ENCODE data around the gene VPS36. TPM values are rescaled to one million over a fixed set of nuclear protein-coding genes. Genes with fewer than 3 reads are reported as not detected.
A peak's percentile ranks its signal among the peaks of the same experiment; 100 is the strongest.

Gene VPS36
- total and polyA plus RNA-seq, 9 of the 15 experiments (the other 6 are each of a cell fraction or from before 2014, with no cell fraction given) = 8.4 to 30.6 (median 23.7) TPM

DNA sequence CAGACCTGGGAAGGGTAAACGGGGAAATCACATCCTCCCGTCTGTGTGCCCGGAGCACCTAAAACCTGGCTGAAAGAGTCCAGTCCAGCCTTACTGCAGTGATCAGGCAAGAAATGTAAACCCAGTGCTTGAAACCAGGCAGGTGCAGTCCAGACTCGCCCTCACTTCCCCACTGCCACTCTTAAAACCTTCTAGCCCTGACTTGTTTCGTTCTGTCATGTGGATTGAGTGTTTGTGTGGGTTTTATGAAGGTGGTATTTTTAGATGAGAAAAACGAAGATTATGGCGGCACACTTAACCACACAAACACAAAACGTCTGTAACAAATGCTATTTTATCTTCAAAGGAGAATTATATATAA, 4.0 kb upstream of the VPS36 start:
- no peaks in the 10 kb centered on the region; the same call in 1 of the 2 replicates for H3K9me3 ChIP-seq (replicated peaks; ENCODE audit: control insufficient read depth, insufficient read depth, low read depth, low read length)

DNA sequence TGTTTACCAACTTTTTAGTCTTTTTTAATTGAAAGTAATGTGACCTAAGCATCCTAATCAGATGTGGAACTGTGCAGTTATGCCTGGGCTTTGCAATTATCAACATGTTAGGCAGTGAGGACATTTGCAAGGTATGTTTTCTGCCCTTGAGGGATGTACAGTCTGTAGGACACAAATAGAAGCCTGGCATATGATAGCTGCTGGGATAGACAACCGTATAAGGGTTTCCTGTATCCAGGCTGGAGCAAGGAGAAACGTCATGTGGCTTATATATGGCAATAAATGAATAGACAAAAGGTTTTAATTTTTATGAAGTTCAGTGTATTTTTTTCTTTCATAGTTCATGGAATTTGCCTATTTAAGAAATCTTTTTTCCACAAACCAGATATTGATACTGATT, 2.0 kb upstream of the VPS36 start:
- Histone ChIP-seq H2AFZ (ENCODE audit: low read depth, low read length) (no peak overlapping the region), H3K27me3 (ENCODE audit: control insufficient read depth in 2 of 2, insufficient read depth in 2 of 2, low read length in 2 of 2) (no peaks in the 10 kb centered on the region), H3K4me2 (ENCODE audit: insufficient read depth, low read length) (no peak overlapping the region), H3K27ac (ENCODE audit: extremely low read depth, low read depth, low read length) (no peak overlapping the region), H3K79me2 (ENCODE audit: control insufficient read depth, insufficient read depth, low read length) (peaks cover 57% of the 10 kb centered on the region), H3K9ac (ENCODE audit: insufficient read depth in 1 of 2, low read depth in 2 of 2, low read length in 2 of 2) (no peak overlapping the region), H3K9me1 (ENCODE audit: control insufficient read depth, insufficient read depth, low read length) (no peaks in the 10 kb centered on the region), H3K4me1 (replicated peaks in 1 of 2; ENCODE audit: control insufficient read depth in 2 of 2, insufficient read depth in 2 of 2, low read length in 2 of 2) (peaks cover 0 to 13% of the 10 kb centered on the region in 2 experiments; a peak in 4 of 5 replicates), H3K9me3 (replicated peaks; ENCODE audit: control insufficient read depth, insufficient read depth, low read depth, low read length) (no peaks in the 10 kb centered on the region; the same call in 1 of the 2 replicates), H4K20me1 (replicated peaks; ENCODE audit: control insufficient read depth, insufficient read depth, low read length) (no peaks in the 10 kb centered on the region), H3K4me3 (no peak overlapping the region), H3K36me3 (ENCODE audit: control insufficient read depth, insufficient read depth, low read length) (peaks cover 22% of the 10 kb centered on the region; the same call in 2 of the 3 replicates)
- BruUV-seq (replicated peaks) = no TSS peak
- intact Hi-C loops (cut with micrococcal nuclease) (loop anchor here (10.0 kb wide), 3 partner anchors 202 to 458 kb away; partner anchors contain the start of genes NEK3 and SUGT1), in situ Hi-C loops (cut with MboI) (no loop called here)
- DNase-seq (ENCODE audit: extremely low read depth in 1 of 4, low spot score in 3 of 4) (no peak), ATAC-seq (no peak), FAIRE-seq (no peak)
- 43% methylated on average over 2 of the region's 2 CpGs for WGBS (ENCODE audit: insufficient coverage, low coverage, missing lambda C conversion rate)
- POLR2A ChIA-PET = no interaction called here
- CTCF ChIA-PET (ENCODE audit: low intra/inter-chr PET ratio) = no interaction called here
- no peak for TF ChIP-seq KDM4B (IDR thresholded peaks at IDR 0.05; ENCODE audit: borderline replicate concordance in 2 of 2, low read depth in 1 of 2)
- TF ChIP-seq, protein P1, sequence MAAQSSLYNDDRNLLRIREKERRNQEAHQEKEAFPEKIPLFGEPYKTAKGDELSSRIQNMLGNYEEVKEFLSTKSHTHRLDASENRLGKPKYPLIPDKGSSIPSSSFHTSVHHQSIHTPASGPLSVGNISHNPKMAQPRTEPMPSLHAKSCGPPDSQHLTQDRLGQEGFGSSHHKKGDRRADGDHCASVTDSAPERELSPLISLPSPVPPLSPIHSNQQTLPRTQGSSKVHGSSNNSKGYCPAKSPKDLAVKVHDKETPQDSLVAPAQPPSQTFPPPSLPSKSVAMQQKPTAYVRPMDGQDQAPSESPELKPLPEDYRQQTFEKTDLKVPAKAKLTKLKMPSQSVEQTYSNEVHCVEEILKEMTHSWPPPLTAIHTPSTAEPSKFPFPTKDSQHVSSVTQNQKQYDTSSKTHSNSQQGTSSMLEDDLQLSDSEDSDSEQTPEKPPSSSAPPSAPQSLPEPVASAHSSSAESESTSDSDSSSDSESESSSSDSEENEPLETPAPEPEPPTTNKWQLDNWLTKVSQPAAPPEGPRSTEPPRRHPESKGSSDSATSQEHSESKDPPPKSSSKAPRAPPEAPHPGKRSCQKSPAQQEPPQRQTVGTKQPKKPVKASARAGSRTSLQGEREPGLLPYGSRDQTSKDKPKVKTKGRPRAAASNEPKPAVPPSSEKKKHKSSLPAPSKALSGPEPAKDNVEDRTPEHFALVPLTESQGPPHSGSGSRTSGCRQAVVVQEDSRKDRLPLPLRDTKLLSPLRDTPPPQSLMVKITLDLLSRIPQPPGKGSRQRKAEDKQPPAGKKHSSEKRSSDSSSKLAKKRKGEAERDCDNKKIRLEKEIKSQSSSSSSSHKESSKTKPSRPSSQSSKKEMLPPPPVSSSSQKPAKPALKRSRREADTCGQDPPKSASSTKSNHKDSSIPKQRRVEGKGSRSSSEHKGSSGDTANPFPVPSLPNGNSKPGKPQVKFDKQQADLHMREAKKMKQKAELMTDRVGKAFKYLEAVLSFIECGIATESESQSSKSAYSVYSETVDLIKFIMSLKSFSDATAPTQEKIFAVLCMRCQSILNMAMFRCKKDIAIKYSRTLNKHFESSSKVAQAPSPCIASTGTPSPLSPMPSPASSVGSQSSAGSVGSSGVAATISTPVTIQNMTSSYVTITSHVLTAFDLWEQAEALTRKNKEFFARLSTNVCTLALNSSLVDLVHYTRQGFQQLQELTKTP (IDR thresholded peaks at IDR 0.05; ENCODE audit: low read depth in 1 of 2, partially characterized antibody in 2 of 2) = no peak
- TF ChIP-seq, protein P2, sequence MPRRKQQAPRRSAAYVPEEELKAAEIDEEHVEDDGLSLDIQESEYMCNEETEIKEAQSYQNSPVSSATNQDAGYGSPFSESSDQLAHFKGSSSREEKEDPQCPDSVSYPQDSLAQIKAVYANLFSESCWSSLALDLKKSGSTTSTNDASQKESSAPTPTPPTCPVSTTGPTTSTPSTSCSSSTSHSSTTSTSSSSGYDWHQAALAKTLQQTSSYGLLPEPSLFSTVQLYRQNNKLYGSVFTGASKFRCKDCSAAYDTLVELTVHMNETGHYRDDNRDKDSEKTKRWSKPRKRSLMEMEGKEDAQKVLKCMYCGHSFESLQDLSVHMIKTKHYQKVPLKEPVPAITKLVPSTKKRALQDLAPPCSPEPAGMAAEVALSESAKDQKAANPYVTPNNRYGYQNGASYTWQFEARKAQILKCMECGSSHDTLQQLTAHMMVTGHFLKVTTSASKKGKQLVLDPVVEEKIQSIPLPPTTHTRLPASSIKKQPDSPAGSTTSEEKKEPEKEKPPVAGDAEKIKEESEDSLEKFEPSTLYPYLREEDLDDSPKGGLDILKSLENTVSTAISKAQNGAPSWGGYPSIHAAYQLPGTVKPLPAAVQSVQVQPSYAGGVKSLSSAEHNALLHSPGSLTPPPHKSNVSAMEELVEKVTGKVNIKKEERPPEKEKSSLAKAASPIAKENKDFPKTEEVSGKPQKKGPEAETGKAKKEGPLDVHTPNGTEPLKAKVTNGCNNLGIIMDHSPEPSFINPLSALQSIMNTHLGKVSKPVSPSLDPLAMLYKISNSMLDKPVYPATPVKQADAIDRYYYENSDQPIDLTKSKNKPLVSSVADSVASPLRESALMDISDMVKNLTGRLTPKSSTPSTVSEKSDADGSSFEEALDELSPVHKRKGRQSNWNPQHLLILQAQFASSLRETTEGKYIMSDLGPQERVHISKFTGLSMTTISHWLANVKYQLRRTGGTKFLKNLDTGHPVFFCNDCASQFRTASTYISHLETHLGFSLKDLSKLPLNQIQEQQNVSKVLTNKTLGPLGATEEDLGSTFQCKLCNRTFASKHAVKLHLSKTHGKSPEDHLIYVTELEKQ (CRISPR knock-in tag; IDR thresholded peaks at IDR 0.05) = no peak

More for the DNA sequence above, 4.0 kb upstream of the VPS36 start:
- DNase-seq (ENCODE audit: extremely low read depth in 1 of 4, low spot score in 3 of 4) = peak in 2 of 4 experiments; percentile 11 to 39
- Histone ChIP-seq H3K4me2 (ENCODE audit: insufficient read depth, low read length) (peak overlapping the region; percentile 99), H3K4me3 (peak overlapping the region; percentile 77), H3K36me3 (ENCODE audit: control insufficient read depth, insufficient read depth, low read length) (peaks cover 24% of the 10 kb centered on the region), H3K79me2 (ENCODE audit: control insufficient read depth, insufficient read depth, low read length) (peaks cover 47% of the 10 kb centered on the region), H3K4me1 (replicated peaks in 1 of 2; ENCODE audit: control insufficient read depth in 2 of 2, insufficient read depth in 2 of 2, low read length in 2 of 2) (peaks cover 3 to 13% of the 10 kb centered on the region in 2 experiments; a peak in 4 of 5 replicates), H3K9ac (ENCODE audit: insufficient read depth in 1 of 2, low read depth in 2 of 2, low read length in 2 of 2) (peak overlapping the region; percentile 88 to 92), H3K27ac (ENCODE audit: extremely low read depth, low read depth, low read length) (peak overlapping the region; percentile 82), H4K20me1 (replicated peaks; ENCODE audit: control insufficient read depth, insufficient read depth, low read length) (no peaks in the 10 kb centered on the region), H3K9me1 (ENCODE audit: control insufficient read depth, insufficient read depth, low read length) (no peaks in the 10 kb centered on the region), H3K27me3 (ENCODE audit: control insufficient read depth in 2 of 2, insufficient read depth in 2 of 2, low read length in 2 of 2) (no peaks in the 10 kb centered on the region), H2AFZ (ENCODE audit: low read depth, low read length) (peak overlapping the region; percentile 98)
- POLR2A ChIA-PET = no interaction called here
- ATAC-seq = peak; percentile 11
- no TSS peak for BruUV-seq (replicated peaks)
- intact Hi-C loops (cut with micrococcal nuclease) (loop anchor here (10.0 kb wide), 3 partner anchors 200 to 460 kb away; partner anchors contain the start of genes NEK3 and SUGT1), in situ Hi-C loops (cut with MboI) (no loop called here)
- WGBS (ENCODE audit: insufficient coverage, low coverage, missing lambda C conversion rate) = 0% methylated on average over 8 of the region's 8 CpGs
- no peak for FAIRE-seq
- CTCF ChIA-PET (ENCODE audit: low intra/inter-chr PET ratio) = no interaction called here
- TF ChIP-seq LEF1 (IDR thresholded peaks at IDR 0.05) (no peak), NFE2 (IDR thresholded peaks at IDR 0.05; ENCODE audit: low read depth) (0 out of 2 replicates have a peak, but pooled peaks have one; percentile 9)
